H1 (cell line): ENCODE measurements around the gene ARL6IP6. TPM values are rescaled to one million over a fixed set of nuclear protein-coding genes. Genes with fewer than 3 reads are reported as not detected.

ENCODE experiments used
- BACH1 ChIP-seq: IDR thresholded peaks from 2 replicates; pipeline ENCODE4 v1.6.1; 2012; ENCODE audit warnings: low read length, improper control_type of control experiment
- MAFK ChIP-seq: IDR thresholded peaks from 2 replicates; pipeline ENCODE4 v1.6.1; 2012; ENCODE audit warnings: low read depth, mild to moderate bottlenecking, improper control_type of control experiment, low read length
- polyA plus RNA-seq, 7 experiments: library from polyadenylated mRNA; depleted of rRNA in 3 of 7; stranded (reverse) in 5 of 7; unstranded in 2 of 7; fragments of >200 nt in 5 of 7; fragments of 200-250 nt in 2 of 7; gene quantifications; 1 replicate in 5 of 7; 2 replicates in 1 of 7; 4 replicates in 1 of 7; pipeline versions ENCODE4 v1.2.1 to v1.2.3, GENCODE V29; 2011 to 2013; ENCODE audit warnings: missing spikeins in 2 of 7, mixed read lengths in 2 of 7
- total RNA-seq: library from RNA; stranded (reverse); fragmentation: NEBNext Ultra II Directional; extraction: Animal tissue kit (Norgen Biotek cat#: 25700); gene quantifications from 2 replicates; pipeline ENCODE4 v1.2.1, GENCODE V29; 2021

Gene ARL6IP6
- total and polyA plus RNA-seq, 2 of the 8 experiments (the other 6 are each of a cell fraction or from before 2014, with no cell fraction given): 47.3 to 92.9 TPM

DNA sequence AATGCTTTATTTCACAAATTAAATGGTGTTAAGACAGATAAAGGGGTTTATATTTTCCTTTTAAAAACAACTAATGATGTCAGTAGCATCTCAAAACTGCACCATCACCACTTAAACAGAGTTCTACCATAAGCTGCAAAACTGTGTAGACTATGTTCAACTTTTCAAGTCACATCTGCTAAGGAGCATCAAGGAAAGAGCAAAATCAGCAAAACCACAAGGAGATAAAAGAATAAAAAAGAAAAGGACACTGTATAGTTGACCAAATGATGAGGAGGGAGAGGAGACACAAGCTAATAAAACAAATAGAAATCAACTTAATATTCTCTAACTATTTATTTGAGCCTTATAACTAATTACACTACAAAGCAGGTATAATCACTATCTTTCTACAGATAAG is 35.0 kb upstream of the ARL6IP6 start (continued):
- TF ChIP-seq MAFK (no peak), BACH1 (no peak)
